SJCRH30 (cell line): ENCODE data around the gene NTM. TPM values are rescaled to one million over a fixed set of nuclear protein-coding genes. Genes with fewer than 3 reads are reported as not detected.

Experiments used
- DNase-seq, 2 experiments: peaks; one replicate each; pipeline ENCODE4 v3.0.0-alpha.2; 2015 to 2020
- H3K27ac ChIP-seq: fragments of 250-450 bp; sonication (Bioruptor Pico); 2 replicates; pipeline ENCODE4 v1.5.1; 2020; ENCODE audit warnings: mild to moderate bottlenecking, moderate library complexity
- H3K27me3 ChIP-seq: fragments of 250-450 bp; sonication (Bioruptor Pico); 2 replicates; pipeline ENCODE4 v1.5.1; 2020; ENCODE audit warnings: mild to moderate bottlenecking, moderate library complexity
- H3K36me3 ChIP-seq: fragments of 250-450 bp; sonication (Bioruptor Pico); 2 replicates; pipeline ENCODE4 v1.5.1; 2020; ENCODE audit warnings: mild to moderate bottlenecking, moderate library complexity
- H3K4me1 ChIP-seq: fragments of 250-450 bp; sonication (Bioruptor Pico); 2 replicates; pipeline ENCODE4 v1.5.1; 2020; ENCODE audit warnings: mild to moderate bottlenecking, moderate library complexity
- H3K4me3 ChIP-seq: fragments of 250-450 bp; sonication (Bioruptor Pico); 2 replicates; pipeline ENCODE4 v1.5.1; 2020; ENCODE audit warnings: mild to moderate bottlenecking, moderate library complexity
- H3K9me3 ChIP-seq: fragments of 250-450 bp; sonication (Bioruptor Pico); replicated peaks from 2 replicates; pipeline ENCODE4 v1.5.1; 2020; ENCODE audit warnings: mild to moderate bottlenecking, moderate library complexity
- total RNA-seq: library from RNA; depleted of rRNA; stranded (reverse); fragments of >200 nt; shearing (Covaris generic); gene quantifications from 2 replicates; pipeline ENCODE4 v1.2.3, GENCODE V29; 2014

Gene NTM
- total RNA-seq, 1 experiment from 2014 or later: not detected

DNA sequence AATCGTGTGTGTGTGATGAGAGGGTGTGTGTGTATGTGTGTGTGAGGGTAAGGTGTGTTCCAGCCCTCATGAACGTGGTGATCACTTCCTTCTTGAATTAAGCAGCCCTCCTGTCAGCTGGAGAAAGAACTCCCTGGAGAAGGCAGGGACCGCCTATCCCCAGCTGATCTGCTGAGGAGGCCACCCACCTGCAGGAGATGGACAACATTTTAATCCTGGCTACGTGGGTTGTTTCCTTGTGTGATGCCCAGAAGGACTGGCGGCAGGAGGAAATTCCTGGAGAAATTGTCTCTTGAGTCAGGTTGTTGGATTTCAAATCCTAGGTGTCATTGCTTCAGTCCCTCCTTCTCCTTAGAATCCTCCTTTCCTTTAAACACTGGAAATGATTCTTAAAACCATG is 878.8 kb downstream of the NTM start:
- Histone ChIP-seq H3K9me3 (no peaks in the 10 kb centered on the region), H3K27ac (no peak overlapping the region), H3K4me1 (no peaks in the 10 kb centered on the region), H3K36me3 (no peaks in the 10 kb centered on the region), H3K27me3 (no peaks in the 10 kb centered on the region), H3K4me3 (no peak overlapping the region)
- no peak for DNase-seq

DNA sequence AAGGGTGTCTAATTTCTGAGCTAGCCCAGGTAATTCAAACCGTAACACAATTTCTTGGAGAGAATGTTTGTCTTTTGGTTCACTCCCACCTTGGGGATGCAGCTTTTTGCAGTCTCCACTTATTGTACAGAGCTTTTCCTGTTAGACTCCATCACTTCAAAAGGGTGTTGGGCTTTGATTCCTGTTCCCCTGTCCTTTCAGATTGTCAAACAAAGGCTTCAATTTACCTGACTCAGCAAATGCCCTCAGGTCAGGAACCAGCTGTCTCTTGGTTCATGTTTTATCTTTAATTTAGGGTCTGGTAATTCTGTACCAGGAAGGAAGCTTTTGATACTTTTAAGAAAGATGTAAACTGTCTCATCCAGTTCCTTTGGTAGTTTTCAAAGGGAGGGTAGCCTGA is 880.6 kb downstream of the NTM start:
- Histone ChIP-seq H3K9me3 (no peaks in the 10 kb centered on the region), H3K36me3 (no peaks in the 10 kb centered on the region), H3K4me3 (no peak overlapping the region), H3K4me1 (no peaks in the 10 kb centered on the region), H3K27ac (no peak overlapping the region), H3K27me3 (no peaks in the 10 kb centered on the region)
- DNase-seq: no peak

DNA sequence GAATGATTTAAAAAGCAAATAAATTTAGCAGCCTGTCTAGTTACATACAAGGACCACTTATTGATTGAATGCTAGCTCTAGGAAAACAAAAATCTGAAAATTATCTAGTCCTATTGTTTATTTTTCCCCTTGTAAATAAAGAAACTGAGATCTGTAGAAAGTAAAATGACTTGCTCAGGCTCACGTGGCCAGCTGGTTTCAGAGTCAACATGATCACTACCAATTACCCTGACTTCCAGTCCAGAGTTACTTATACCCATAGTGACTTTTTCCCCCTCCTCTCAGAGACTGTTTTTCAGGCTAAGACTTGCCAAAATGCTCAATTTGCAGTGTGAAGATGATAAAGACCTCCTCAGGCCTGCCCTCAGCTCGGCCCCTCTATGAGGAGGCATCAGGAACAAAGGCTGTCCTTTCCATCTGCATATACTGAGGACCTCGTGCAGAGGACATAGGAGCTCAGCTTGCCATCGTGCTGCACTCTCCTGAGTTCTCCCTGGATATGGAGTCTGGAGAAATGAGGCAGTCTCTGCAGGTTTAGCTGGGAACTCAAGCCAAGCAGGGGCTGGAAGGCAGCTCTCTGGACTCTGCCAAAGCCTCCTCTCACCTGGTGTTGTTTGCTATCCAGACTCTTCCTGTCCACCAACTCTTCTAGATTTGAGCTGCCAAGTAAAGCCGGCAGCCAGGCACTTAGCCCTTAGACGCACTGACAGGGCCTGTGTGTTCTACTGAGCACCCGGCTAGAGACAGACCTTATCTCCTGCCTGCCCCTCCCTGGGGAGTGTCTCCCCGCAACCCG is 883.3 kb downstream of the NTM start:
- H3K4me1 ChIP-seq: no peaks in the 10 kb centered on the region
- no peaks in the 10 kb centered on the region for H3K9me3 ChIP-seq
- no peak overlapping the region for H3K4me3 ChIP-seq
- H3K27me3 ChIP-seq: no peaks in the 10 kb centered on the region
- H3K27ac ChIP-seq: no peak overlapping the region
- no peaks in the 10 kb centered on the region for H3K36me3 ChIP-seq
- DNase-seq: no peak

DNA sequence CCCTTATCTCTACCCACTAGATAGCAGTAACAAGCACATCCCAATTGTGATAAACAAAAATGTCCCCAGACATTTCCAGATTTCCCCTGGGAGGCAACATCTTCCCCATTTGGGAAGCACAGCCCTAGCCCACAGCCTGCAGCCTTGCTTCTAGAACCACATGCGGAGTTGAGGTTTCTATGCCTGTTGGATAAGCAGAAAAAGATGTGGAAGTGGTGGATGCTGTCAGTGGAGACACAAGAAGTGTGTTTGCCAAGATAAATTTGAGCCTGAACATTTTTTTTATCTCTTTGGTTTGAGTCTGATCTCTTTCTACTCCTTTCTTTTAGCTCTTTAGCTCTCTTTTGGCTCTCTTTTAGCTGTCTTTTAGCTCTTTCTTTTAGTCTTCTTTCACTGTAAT is 884.5 kb downstream of the NTM start:
- Histone ChIP-seq H3K4me1 (no peaks in the 10 kb centered on the region), H3K27ac (no peak overlapping the region), H3K4me3 (no peak overlapping the region), H3K36me3 (no peaks in the 10 kb centered on the region), H3K9me3 (no peaks in the 10 kb centered on the region), H3K27me3 (no peaks in the 10 kb centered on the region)
- no peak for DNase-seq

DNA sequence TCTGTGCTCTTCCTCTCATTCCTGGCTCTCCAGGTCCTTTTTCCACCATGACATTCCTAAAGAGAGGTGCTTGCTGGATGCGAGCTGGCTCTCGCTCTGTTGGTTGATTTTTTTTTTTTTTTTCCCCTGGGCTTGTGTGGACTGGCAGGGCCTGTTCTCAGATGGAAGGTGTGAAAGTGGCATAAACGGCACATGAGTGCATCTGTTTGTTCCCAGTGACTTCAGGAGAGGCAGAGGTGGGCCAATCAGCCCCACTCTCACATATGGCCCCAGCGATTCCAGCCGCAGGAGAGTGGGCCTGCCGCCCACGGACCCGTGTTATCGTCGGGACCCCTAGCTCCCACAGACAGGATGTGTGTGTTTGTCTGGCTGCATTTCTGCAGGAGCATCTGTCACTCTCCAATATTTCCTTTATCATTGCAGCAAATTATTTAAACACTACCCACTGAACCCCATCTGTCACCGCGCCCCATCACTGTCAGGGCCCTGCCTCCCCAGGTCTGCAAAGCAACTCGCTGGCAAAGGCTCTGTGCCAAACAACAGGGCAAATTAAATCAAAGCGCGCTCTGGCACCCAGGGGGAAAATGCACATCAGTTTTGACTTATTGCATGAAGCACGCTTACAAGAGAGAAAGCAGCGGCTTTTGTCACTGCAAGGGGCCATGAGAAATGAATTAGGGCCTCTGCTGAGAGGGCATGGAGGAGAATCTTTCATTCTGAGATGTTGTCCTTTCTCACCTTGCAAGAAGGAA is 886.3 kb downstream of the NTM start:
- no peak overlapping the region for H3K4me3 ChIP-seq
- no peak for DNase-seq
- H3K27me3 ChIP-seq: no peaks in the 10 kb centered on the region
- no peaks in the 10 kb centered on the region for H3K9me3 ChIP-seq
- no peaks in the 10 kb centered on the region for H3K36me3 ChIP-seq
- H3K27ac ChIP-seq: no peak overlapping the region
- no peaks in the 10 kb centered on the region for H3K4me1 ChIP-seq

DNA sequence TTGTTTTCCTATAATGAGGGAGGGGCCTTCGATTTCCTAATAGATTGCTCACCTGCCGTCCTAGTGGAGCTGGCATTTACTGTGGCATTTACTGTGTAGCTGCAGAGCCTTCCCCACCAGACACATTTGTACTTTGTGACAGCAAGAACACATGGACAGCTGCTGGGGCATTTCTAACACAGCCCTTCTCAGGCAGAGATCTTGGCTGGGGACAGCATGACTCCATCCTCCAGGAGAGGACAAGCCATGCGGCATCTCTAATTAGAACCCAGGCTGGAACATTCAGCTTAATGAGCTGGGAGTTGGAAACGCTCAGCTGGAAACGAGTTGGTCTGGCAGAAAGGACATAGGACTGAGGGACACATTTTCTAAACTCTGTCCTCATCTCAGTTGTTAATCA is 887.5 kb downstream of the NTM start:
- Histone ChIP-seq H3K27ac (no peak overlapping the region), H3K36me3 (no peaks in the 10 kb centered on the region), H3K4me1 (no peaks in the 10 kb centered on the region), H3K4me3 (no peak overlapping the region), H3K9me3 (no peaks in the 10 kb centered on the region), H3K27me3 (no peaks in the 10 kb centered on the region)
- DNase-seq: no peak

DNA sequence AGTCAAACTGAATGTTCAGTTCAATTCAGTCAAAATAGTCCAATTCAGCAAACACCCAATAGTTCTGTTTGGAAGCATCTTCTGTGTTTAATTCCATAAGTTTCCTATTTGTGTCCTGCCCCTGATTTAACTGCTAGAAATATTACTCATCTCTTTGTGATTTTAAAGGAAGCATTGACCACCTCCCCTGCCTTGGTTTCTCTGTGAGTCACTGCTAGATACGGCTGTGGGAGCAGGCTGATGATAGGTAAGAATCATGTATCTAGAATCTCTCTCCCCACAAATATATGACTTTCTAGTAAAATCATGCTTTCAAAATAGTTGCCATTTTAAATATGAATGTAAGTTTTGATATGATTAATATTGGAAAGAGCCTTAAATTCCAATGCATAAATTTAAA is 888.5 kb downstream of the NTM start:
- Histone ChIP-seq H3K4me3 (no peak overlapping the region), H3K4me1 (no peaks in the 10 kb centered on the region), H3K27ac (no peak overlapping the region), H3K36me3 (no peaks in the 10 kb centered on the region), H3K9me3 (no peaks in the 10 kb centered on the region), H3K27me3 (no peaks in the 10 kb centered on the region)
- DNase-seq: no peak

DNA sequence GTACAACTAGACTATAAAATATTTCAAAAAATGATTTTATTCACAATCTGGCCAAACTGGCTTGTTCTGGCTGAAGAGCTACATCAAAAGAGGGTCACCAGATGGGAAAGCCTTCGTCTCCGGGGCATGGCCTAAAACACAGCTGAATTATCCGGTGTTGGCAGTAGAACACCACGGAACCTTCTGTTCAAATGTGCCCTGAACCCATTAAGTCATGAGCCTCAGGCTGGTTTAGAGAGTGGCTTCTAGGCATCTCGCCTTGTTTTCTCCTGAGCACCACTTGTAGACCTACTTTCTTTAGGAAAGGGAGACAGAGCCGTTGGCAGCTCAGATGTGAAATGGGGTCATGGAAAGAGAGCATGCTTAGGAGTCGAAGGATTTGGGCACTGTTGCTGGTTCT is 890.2 kb downstream of the NTM start:
- no peaks in the 10 kb centered on the region for H3K9me3 ChIP-seq
- no peak overlapping the region for H3K27ac ChIP-seq
- no peak for DNase-seq
- no peaks in the 10 kb centered on the region for H3K27me3 ChIP-seq
- H3K4me1 ChIP-seq: no peaks in the 10 kb centered on the region
- H3K36me3 ChIP-seq: no peaks in the 10 kb centered on the region
- no peak overlapping the region for H3K4me3 ChIP-seq

DNA sequence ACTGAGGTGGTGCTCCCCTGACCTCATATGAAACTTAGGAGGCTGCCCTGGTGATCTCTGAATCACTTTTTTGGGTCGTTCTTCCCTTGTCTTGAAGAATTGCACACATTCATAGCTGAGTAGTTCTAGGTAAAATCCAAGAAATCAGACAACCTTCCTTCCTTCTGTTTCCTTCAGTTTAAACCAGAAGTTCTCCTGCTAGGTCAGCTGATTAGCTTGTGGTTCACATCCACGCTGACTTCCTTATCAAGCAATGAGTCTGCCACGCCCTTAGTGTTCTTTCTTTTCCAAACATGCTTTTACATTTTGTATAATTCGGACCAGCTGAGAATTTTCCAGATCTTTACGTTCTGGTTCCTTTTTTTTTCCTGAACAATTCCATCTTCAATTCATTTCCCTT is 892.8 kb downstream of the NTM start:
- Histone ChIP-seq H3K36me3 (no peaks in the 10 kb centered on the region), H3K4me3 (no peak overlapping the region), H3K27me3 (no peaks in the 10 kb centered on the region), H3K9me3 (no peaks in the 10 kb centered on the region), H3K27ac (no peak overlapping the region), H3K4me1 (no peaks in the 10 kb centered on the region)
- DNase-seq: no peak

DNA sequence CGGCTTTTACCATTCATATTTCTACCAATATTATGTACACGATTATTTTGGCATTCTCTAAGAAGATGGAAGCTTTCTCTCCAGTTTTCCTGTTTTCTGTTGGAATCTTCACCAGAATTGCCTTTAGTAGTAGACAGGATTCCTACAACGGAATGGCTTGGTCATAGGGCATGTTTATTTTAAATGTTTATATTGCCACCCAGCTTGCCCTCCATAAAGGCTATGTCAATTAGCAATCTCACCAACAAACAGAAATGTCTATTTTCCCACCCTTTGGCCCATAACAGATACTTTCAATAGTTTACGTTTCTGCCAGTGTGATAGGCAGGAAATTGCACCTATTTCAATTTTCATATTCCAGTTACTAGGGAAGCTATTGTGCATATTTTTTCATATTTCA is 893.5 kb downstream of the NTM start:
- H3K9me3 ChIP-seq: no peaks in the 10 kb centered on the region
- H3K4me3 ChIP-seq: no peak overlapping the region
- H3K36me3 ChIP-seq: no peaks in the 10 kb centered on the region
- H3K4me1 ChIP-seq: no peaks in the 10 kb centered on the region
- DNase-seq: no peak
- H3K27me3 ChIP-seq: no peaks in the 10 kb centered on the region
- H3K27ac ChIP-seq: no peak overlapping the region

DNA sequence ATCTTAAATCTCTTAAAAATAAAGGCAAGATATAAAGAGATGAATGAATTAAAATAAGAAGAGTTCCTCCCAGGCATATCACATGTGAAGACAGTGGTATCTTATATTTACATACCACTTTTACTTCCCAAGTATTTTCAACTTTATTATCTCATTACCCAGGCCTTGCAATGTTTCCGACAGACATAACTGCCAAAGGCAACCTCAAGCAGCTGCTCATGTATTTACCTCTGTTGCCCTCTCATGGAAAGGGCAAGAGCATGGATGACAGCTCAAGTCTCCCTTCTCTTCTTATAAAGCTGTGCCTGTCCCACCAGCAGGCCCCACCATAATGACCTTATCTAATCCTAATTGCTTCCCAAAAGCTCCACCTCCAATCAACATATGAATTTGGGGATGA is 894.2 kb downstream of the NTM start:
- DNase-seq: no peak
- no peaks in the 10 kb centered on the region for H3K9me3 ChIP-seq

DNA sequence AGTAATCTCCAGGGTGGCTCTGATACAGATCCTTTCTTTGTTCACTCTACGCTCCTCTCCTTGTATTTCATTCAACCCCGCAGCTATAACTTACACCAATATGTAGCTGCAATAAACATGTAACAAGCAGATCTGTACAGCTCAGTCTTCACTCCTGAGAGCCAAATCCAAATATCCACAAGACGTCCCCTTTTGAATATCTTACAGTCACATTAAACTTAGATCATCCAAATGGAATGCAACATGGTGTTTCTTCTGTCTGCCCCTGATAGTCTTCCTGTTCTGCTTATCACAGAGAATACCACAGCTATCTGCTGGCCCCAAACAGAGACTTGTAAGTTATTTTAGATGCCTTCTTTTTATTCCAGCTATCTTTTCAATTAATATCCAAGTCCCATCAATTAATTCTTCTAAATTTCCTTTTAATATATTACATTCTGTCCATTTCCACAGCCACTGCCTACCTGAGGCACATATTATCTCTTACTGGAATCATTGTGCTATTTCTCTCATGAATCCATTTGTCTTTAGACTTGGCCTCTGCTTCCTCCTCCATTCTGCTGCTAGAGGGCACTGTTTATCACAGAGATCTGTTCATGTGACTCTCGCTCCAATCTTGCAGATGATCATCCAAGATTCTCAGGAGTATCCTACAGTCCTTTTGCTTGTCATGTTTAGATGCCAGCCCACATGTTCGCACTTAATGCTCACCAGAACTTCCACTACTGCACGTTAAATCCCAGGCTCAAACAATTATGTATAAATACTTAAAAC is 908.6 kb downstream of the NTM start:
- peak in 1 of 2 experiments; percentile 4 for DNase-seq
- H3K27ac ChIP-seq: no peak overlapping the region
- no peak overlapping the region for H3K4me3 ChIP-seq
- H3K4me1 ChIP-seq: no peaks in the 10 kb centered on the region
- H3K9me3 ChIP-seq: no peaks in the 10 kb centered on the region
- no peaks in the 10 kb centered on the region for H3K27me3 ChIP-seq
- no peaks in the 10 kb centered on the region for H3K36me3 ChIP-seq

More for the DNA sequence above, 894.2 kb downstream of the NTM start:
- Histone ChIP-seq H3K4me1 (no peaks in the 10 kb centered on the region), H3K27me3 (no peaks in the 10 kb centered on the region), H3K36me3 (no peaks in the 10 kb centered on the region), H3K4me3 (no peak overlapping the region), H3K27ac (no peak overlapping the region)

DNA sequence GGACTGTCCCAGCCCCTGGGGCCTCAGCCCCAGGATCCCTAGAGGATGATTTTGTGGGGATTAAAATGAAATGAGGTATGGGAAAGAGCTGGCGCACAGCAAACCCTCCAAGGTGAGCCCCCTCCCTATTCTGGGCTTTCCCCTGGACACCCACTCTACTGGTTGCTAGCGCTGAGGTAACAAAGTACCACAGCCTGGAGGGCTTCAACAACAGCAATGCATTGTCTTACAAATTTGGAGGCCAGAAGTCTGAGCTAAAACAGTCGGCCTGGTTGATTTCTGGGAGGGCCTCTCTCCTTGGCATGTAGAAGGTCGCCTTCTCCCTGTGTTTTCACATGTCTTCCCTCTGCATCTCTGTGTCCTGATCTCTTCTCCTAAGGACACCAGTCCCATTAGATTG is 913.6 kb downstream of the NTM start:
- Histone ChIP-seq H3K4me3 (no peak overlapping the region), H3K27ac (no peak overlapping the region), H3K27me3 (no peaks in the 10 kb centered on the region), H3K4me1 (no peaks in the 10 kb centered on the region), H3K9me3 (no peaks in the 10 kb centered on the region), H3K36me3 (no peaks in the 10 kb centered on the region)
- no peak for DNase-seq

DNA sequence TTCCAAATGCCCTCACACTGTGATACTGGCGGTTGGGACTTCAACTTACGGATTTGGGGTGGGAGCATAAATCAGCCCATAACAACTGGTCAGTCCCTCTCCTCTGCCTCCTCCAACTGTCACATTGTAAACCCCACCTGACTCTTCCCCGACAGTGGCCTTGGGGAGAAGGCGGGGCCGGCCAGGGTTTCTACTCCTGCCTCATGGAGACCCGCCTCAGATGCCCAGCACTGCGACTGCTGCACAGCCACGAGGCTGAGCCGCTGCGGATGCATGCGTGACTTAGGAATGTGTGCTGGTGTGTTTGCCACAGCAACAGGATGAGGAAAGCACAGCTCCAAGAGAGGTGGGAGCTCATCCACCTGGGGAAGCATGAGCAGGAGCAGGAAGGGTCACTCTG is 914.2 kb downstream of the NTM start:
- no peak overlapping the region for H3K4me3 ChIP-seq
- H3K27ac ChIP-seq: no peak overlapping the region
- H3K9me3 ChIP-seq: no peaks in the 10 kb centered on the region
- no peaks in the 10 kb centered on the region for H3K36me3 ChIP-seq
- no peak for DNase-seq
- no peaks in the 10 kb centered on the region for H3K4me1 ChIP-seq
- no peaks in the 10 kb centered on the region for H3K27me3 ChIP-seq

DNA sequence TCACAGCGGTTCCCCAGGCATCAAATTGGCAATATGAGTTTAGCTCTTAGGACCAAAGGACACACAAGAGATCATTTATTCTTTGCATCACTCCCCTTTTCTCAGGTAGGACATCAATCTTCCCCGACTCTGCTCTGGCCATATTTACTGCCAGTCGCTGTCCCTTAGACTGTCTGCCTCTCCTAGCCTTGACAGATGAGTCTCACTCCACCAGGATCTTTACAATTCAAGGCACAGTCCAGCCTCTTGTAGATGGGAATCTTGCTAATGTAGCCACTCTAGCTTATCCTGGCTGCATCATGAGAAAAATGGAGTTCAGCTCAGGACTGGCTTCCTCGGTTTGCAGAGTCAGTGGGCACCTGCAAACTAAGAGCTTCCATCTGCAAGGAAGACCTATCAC is 915.2 kb downstream of the NTM start:
- Histone ChIP-seq H3K36me3 (no peaks in the 10 kb centered on the region), H3K27ac (no peak overlapping the region), H3K27me3 (no peaks in the 10 kb centered on the region), H3K4me3 (no peak overlapping the region), H3K9me3 (no peaks in the 10 kb centered on the region), H3K4me1 (no peaks in the 10 kb centered on the region)
- no peak for DNase-seq
